GM12878 (cell line): ENCODE data around the gene WHAMM. TPM values are rescaled to one million over a fixed set of nuclear protein-coding genes. Genes with fewer than 3 reads are reported as not detected.

Source experiments
- ATAC-seq: fragments of 200-7000 bp; cut with Tn5 transposase; 3 replicates; pipeline ENCODE4 v1.9.1; 2020; ENCODE audit warnings: mild to moderate bottlenecking, moderate library complexity
- BruUV-seq: library from RNA; stranded (reverse); fragments of 400-500 nt; replicated peaks from 2 replicates; lab custom pipeline; 2021; lab: Mats Ljungman, UMichigan
- CTCF ChIA-PET: fragments of 300-600 bp; sonication (Branson Sonifier 250); formaldehyde crosslinking; extraction: SDS; loops from one replicate; lab custom pipeline; 2021; ENCODE audit warnings: inconsistent platforms; lab: Yijun Ruan, JAX
- POLR2A ChIA-PET: fragments of 350-600 bp; formaldehyde crosslinking; extraction: SDS; loops from one replicate; lab custom pipeline; 2021; ENCODE audit warnings: inconsistent platforms; lab: Charles Lee
- RAD21 ChIA-PET: fragments of 300-600 bp; sonication (Branson Sonifier 250); formaldehyde crosslinking; loops from one replicate; lab custom pipeline; 2023; ENCODE audit warnings: antibody characterized with exemption; ENCODE audit not compliant: unreplicated experiment; lab: Charles Lee
- SMC1A ChIA-PET: fragments of 300-600 bp; sonication (Branson Sonifier 250); formaldehyde crosslinking; loops from one replicate; lab custom pipeline; 2023; ENCODE audit not compliant: unreplicated experiment, uncharacterized antibody; lab: Charles Lee
- DNase-seq: peaks from one replicate; pipeline ENCODE4 v3.0.0-alpha.2; 2011; ENCODE audit warnings: low read depth, low spot score
- FAIRE-seq: peaks from 3 replicates; lab custom pipeline; 2011; peaks lifted over from hg19 to GRCh38; lab: Jason Lieb, UNC
- H2AFZ ChIP-seq: 2 replicates; pipeline ENCODE4 v1.6.0; 2011; ENCODE audit warnings: low read depth, low read length, control low read depth; ENCODE audit not compliant: control insufficient read depth
- H3K27ac ChIP-seq: 2 replicates; pipeline ENCODE4 v1.5.1; 2011; ENCODE audit warnings: control low read depth; ENCODE audit not compliant: control insufficient read depth, insufficient read depth
- H3K27me3 ChIP-seq, 2 experiments: replicated peaks in 1 of 2; 2 replicates each; pipeline versions ENCODE4 v1.6.0 to v1.6.1; 2011; ENCODE audit warnings: low read length in 1 of 2; ENCODE audit not compliant: control insufficient read depth in 2 of 2, insufficient read depth in 2 of 2
- H3K36me3 ChIP-seq, 2 experiments: 2 replicates each; pipeline ENCODE4 v1.5.1; 2011; ENCODE audit warnings: low read length in 1 of 2; ENCODE audit not compliant: control insufficient read depth in 2 of 2, insufficient read depth in 2 of 2
- H3K4me1 ChIP-seq: 2 replicates; pipeline ENCODE4 v1.6.1; 2011; ENCODE audit warnings: mild to moderate bottlenecking, low read length, moderate library complexity, mixed read lengths; ENCODE audit not compliant: control insufficient read depth, insufficient read depth
- H3K4me2 ChIP-seq: 2 replicates; pipeline ENCODE4 v1.6.0; 2011; ENCODE audit warnings: control low read depth; ENCODE audit not compliant: control insufficient read depth, insufficient read depth
- H3K4me3 ChIP-seq: fragments of 200-600 bp; sonication (generic); 2 replicates; pipeline ENCODE4 v1.5.1; 2016
- H3K79me2 ChIP-seq: 2 replicates; pipeline ENCODE4 v1.6.0; 2011; ENCODE audit warnings: low read length; ENCODE audit not compliant: control insufficient read depth, insufficient read depth
- H3K9ac ChIP-seq: 2 replicates; pipeline ENCODE4 v1.8.0; 2011; ENCODE audit warnings: low read length, control low read depth, mixed read lengths; ENCODE audit not compliant: control insufficient read depth, insufficient read depth
- H3K9me3 ChIP-seq: replicated peaks from 3 replicates; pipeline ENCODE4 v1.5.1; 2011; ENCODE audit warnings: mild to moderate bottlenecking, low read length; ENCODE audit not compliant: control insufficient read depth, insufficient read depth
- H4K20me1 ChIP-seq: 2 replicates; pipeline ENCODE4 v1.6.0; 2011; ENCODE audit not compliant: control insufficient read depth, insufficient read depth
- ATF7 ChIP-seq: fragments of 450-650 bp; IDR thresholded peaks from 2 replicates; pipeline ENCODE4 v1.6.1; 2016; ENCODE audit warnings: low read depth, mild to moderate bottlenecking
- BCL11A ChIP-seq: IDR thresholded peaks from 2 replicates; pipeline ENCODE4 v1.6.1; 2011; ENCODE audit warnings: low read depth, low read length
- CBFB ChIP-seq: IDR thresholded peaks from 2 replicates; pipeline ENCODE4 v1.6.1; 2016; ENCODE audit warnings: antibody characterized with exemption, low read depth
- CBX5 ChIP-seq: sonication (generic); IDR thresholded peaks from 2 replicates; pipeline ENCODE4 v1.6.1; 2016; ENCODE audit warnings: low read depth, moderate library complexity, mild to moderate bottlenecking, inconsistent platforms
- CEBPB ChIP-seq, 2 experiments: fragments of 150-350 bp in 1 of 2; IDR thresholded peaks; 2 replicates each; pipeline ENCODE4 v1.6.1; 2012 to 2014; ENCODE audit warnings: low read depth in 2 of 2, low read length in 2 of 2, borderline replicate concordance in 1 of 2, inconsistent platforms in 1 of 2
- CHD4 ChIP-seq: fragments of 200-600 bp; sonication (generic); IDR thresholded peaks from 2 replicates; pipeline ENCODE4 v1.6.1; 2016; ENCODE audit warnings: mild to moderate bottlenecking
- ESRRA ChIP-seq: IDR thresholded peaks from 2 replicates; pipeline ENCODE4 v1.6.1; 2012; ENCODE audit warnings: mild to moderate bottlenecking, low read length, improper control_type of control experiment
- HDAC2 ChIP-seq: fragments of 200-600 bp; sonication (generic); IDR thresholded peaks from 2 replicates; pipeline ENCODE4 v1.6.1; 2017
- JUNB ChIP-seq: IDR thresholded peaks from 2 replicates; pipeline ENCODE4 v1.6.1; 2016; ENCODE audit warnings: antibody characterized with exemption, mild to moderate bottlenecking
- MEF2B ChIP-seq: fragments of 450-650 bp; IDR thresholded peaks from 2 replicates; pipeline ENCODE4 v1.6.1; 2018; ENCODE audit warnings: mild to moderate bottlenecking, moderate library complexity; ENCODE audit not compliant: partially characterized antibody, poor library complexity, severe bottlenecking
- NBN ChIP-seq: fragments of 450-650 bp; IDR thresholded peaks from 2 replicates; pipeline ENCODE4 v1.6.1; 2016
- NFIC ChIP-seq: IDR thresholded peaks from 2 replicates; pipeline ENCODE4 v1.6.1; 2012; ENCODE audit warnings: low read depth, mild to moderate bottlenecking, inconsistent platforms, low read length, moderate library complexity
- NFYB ChIP-seq: IDR thresholded peaks from 2 replicates; pipeline ENCODE4 v1.6.1; 2011; ENCODE audit warnings: low read depth, mild to moderate bottlenecking, low read length, improper control_type of control experiment, moderate library complexity; ENCODE audit not compliant: insufficient read depth
- NR2F1 ChIP-seq: fragments of 450-650 bp; conservative IDR thresholded peaks from 2 replicates; pipeline ENCODE4 v1.6.1; 2017; ENCODE audit warnings: mild to moderate bottlenecking
- PML ChIP-seq: IDR thresholded peaks from 2 replicates; pipeline ENCODE4 v1.6.1; 2012; ENCODE audit warnings: low read length, inconsistent platforms
- POLR2AphosphoS5 ChIP-seq: IDR thresholded peaks from 2 replicates; pipeline ENCODE4 v1.6.1; 2011; ENCODE audit warnings: mild to moderate bottlenecking, low read length, inconsistent platforms
- SRF ChIP-seq, 2 experiments: IDR thresholded peaks; 2 replicates each; pipeline ENCODE4 v1.6.1; 2011; ENCODE audit warnings: low read depth in 2 of 2, low read length in 2 of 2, mild to moderate bottlenecking in 1 of 2, moderate library complexity in 1 of 2
- WGBS: methylation state at CpG from one replicate; pipeline ENCODE4 v1.1.6; 2016; ENCODE audit warnings: low lambda C conversion rate; ENCODE audit not compliant: insufficient replicate concordance, insufficient coverage; ENCODE audit errors: missing lambda C conversion rate; 5-methylcytosine and 5-hydroxymethylcytosine counted together
- in situ Hi-C: fragments of 300-500 bp; cut with MboI; formaldehyde crosslinking; loops from 9 replicates; pipeline ENCODE4 v1.14.3; 2018; ENCODE audit warnings: mixed read lengths
- intact Hi-C: fragments of 100-400 bp; cut with micrococcal nuclease; formaldehyde crosslinking; loops from one replicate; pipeline ENCODE4 v1.14.2; 2022; ENCODE audit not compliant: unreplicated experiment
- polyA plus RNA-seq, 11 experiments: library from polyadenylated mRNA; depleted of rRNA in 4 of 11; unstranded in 6 of 11; stranded (reverse) in 5 of 11; fragments of >200 nt; fragmentation: Nextera tagmentation in 4 of 11; fragmentation: Illumina TruSeq in 1 of 11; extraction: Ambion mirVana in 4 of 11; extraction: Trizol in 1 of 11; gene quantifications; 1 replicate in 1 of 11; 2 replicates in 10 of 11; pipeline versions ENCODE4 v1.2.1 to v1.2.3, GENCODE V29; 2011 to 2016; ENCODE audit warnings: inconsistent platforms in 2 of 11, missing spikeins in 2 of 11, low read depth in 1 of 11
- total RNA-seq, 4 experiments: library from RNA; depleted of rRNA in 3 of 4; stranded (reverse); fragments of >200 nt in 3 of 4; fragmentation: Illumina TruSeq in 1 of 4; extraction: Trizol in 1 of 4; gene quantifications; 2 replicates each; pipeline versions ENCODE4 v1.2.1 to v1.2.3, GENCODE V29; 2013 to 2021
- TF ChIP-seq, protein P1 (sequence below): fragments of 450-650 bp; IDR thresholded peaks from 2 replicates; pipeline ENCODE4 v1.6.1; 2014; ENCODE audit warnings: mild to moderate bottlenecking
- TF ChIP-seq, protein P2 (sequence below): fragments of 450-650 bp; IDR thresholded peaks from 2 replicates; pipeline ENCODE4 v1.6.1; 2018; ENCODE audit warnings: mild to moderate bottlenecking, low read depth, moderate library complexity; ENCODE audit not compliant: partially characterized antibody

Gene WHAMM
- total and polyA plus RNA-seq, 10 of the 15 experiments (the other 5 are each of a cell fraction or from before 2014, with no cell fraction given) = 0.87 to 6.7 (median 2.5) TPM

DNA sequence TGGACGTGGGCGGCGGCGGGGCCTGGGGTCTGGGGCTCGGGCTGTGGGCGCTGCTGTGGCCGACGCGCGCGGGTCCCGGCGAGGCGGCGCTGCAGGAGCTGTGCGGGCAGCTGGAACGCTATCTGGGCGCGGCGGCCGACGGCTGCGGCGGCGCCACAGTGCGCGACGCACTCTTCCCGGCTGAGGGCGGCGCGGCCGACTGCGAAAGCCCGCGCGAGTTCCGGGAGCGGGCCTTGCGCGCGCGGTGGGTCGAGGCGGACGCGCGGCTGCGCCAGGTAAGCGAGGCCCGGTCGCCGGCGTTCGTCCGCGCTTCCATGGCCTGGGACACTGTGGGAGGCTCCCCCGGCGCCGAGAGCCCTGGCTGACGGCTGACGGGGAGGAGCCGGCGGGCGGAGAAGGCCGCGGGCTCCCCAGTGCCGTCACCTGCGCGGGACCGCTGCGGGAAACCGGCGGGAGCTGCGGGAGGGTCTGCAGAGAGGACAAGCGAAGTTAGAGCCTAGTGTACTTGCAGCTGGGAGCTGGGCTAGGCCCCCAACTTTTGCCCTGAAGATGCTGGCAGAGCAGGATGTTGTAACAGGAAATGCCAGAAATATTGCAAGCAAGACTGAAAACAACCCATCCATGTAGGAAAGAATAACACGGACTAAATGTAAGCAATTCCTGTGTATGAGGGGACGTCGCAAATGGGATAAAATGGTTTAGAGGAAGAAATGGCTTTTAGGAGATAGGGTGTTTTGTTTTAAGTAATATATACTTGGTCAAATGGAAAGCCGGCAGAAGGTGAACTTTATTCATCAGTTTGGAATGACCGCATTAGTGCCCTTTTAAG lies 847 bp downstream of the WHAMM start (continued):
- TF ChIP-seq, protein P1, sequence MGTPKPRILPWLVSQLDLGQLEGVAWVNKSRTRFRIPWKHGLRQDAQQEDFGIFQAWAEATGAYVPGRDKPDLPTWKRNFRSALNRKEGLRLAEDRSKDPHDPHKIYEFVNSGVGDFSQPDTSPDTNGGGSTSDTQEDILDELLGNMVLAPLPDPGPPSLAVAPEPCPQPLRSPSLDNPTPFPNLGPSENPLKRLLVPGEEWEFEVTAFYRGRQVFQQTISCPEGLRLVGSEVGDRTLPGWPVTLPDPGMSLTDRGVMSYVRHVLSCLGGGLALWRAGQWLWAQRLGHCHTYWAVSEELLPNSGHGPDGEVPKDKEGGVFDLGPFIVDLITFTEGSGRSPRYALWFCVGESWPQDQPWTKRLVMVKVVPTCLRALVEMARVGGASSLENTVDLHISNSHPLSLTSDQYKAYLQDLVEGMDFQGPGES = no peak
- no peak for TF ChIP-seq CBFB

DNA sequence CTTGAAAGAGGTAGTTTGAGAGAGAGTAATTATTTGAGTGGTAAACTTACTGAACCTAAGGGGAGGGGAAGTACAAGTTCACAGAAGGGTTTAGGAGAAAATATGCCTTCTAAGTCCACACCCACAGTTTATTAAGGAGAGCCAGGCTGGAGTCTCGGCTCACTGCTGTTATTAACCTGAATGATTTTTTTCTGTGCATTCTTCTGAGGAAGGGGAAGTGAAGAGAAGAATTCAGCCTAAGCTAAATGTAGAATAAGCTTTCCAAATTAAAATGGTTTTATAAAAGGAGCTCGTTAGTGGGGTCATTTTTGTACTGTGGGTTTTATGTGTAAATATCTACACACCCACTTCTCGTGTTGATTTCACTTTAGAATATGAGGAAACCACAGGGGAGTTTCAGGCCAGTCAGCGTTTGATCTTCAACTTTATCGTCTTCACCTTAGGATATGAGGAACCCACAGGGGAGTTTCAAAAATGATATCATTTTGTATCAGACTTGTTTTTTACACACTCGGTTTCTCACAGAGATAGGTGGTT lies 1.5 kb downstream of the WHAMM start:
- FAIRE-seq = no peak
- peak overlapping the region; percentile 88 for H3K9ac ChIP-seq
- H2AFZ ChIP-seq = no peak overlapping the region
- no peaks in the 10 kb centered on the region for H3K27me3 ChIP-seq
- intact Hi-C loops = loop anchor here (1.0 to 10.0 kb wide), 4 partner anchors 21 to 394 kb away; partner anchors contain the start of genes HDGFL3 and RAMAC
- H3K27ac ChIP-seq = peak overlapping the region; percentile 94
- peak overlapping the region; percentile 77 for H3K4me3 ChIP-seq
- TSS peak; percentile 75 for BruUV-seq
- peaks cover 0 to 14% of the 10 kb centered on the region in 2 experiments; a peak in 2 of 4 replicates for H3K36me3 ChIP-seq
- ATAC-seq = peak; percentile 10
- SMC1A ChIA-PET = interaction anchor here (0.9 to 6.3 kb wide), 11 partner anchors 17 to 280 kb away, joined by 3 to 39 read pairs (median 4); no protein-coding TSS in a partner anchor
- POLR2A ChIA-PET = interaction anchor here (1.4 to 2.6 kb wide), 4 partner anchors 22 to 174 kb away, joined by 5 to 20 read pairs (median 9); partner anchors contain the start of gene RAMAC
- peaks cover 33% of the 10 kb centered on the region for H3K79me2 ChIP-seq
- no peaks in the 10 kb centered on the region for H3K9me3 ChIP-seq
- no peaks in the 10 kb centered on the region for H4K20me1 ChIP-seq
- peak; percentile 45 for DNase-seq
- WGBS = 1% methylated on average over 6 of the region's 6 CpGs
- CTCF ChIA-PET = interaction anchor here (0.8 to 2.6 kb wide), 10 partner anchors 21 to 280 kb away, joined by 3 to 12 read pairs (median 5); partner anchors contain the start of gene C15orf40
- RAD21 ChIA-PET = interaction anchor here (1.0 to 3.1 kb wide), 8 partner anchors 9 to 175 kb away, joined by 3 to 20 read pairs (median 7); partner anchors contain the start of gene RAMAC
- H3K4me2 ChIP-seq = peak overlapping the region; percentile 39
- H3K4me1 ChIP-seq = peaks cover 23% of the 10 kb centered on the region
- in situ Hi-C loops = no loop called here
- TF ChIP-seq CBX5 = no peak
- peak; percentile 71 for TF ChIP-seq NR2F1
- TF ChIP-seq ATF7 = peak; percentile 92
- no peak for TF ChIP-seq CHD4
- peak in 1 of 2 experiments; percentile 78; a peak in 1 of 4 replicates for TF ChIP-seq CEBPB (IDR thresholded peaks at IDR 0.05; ENCODE audit: borderline replicate concordance in 1 of 2, low read depth in 2 of 2, low read length in 2 of 2)
- TF ChIP-seq NBN = 0 out of 2 replicates have a peak, but pooled peaks have one; percentile 39
- no peak for TF ChIP-seq HDAC2
- no peak for TF ChIP-seq PML
- no peak for TF ChIP-seq ESRRA
- TF ChIP-seq POLR2AphosphoS5 = 0 out of 2 replicates have a peak, but pooled peaks have one; percentile 5
- TF ChIP-seq, protein P2, sequence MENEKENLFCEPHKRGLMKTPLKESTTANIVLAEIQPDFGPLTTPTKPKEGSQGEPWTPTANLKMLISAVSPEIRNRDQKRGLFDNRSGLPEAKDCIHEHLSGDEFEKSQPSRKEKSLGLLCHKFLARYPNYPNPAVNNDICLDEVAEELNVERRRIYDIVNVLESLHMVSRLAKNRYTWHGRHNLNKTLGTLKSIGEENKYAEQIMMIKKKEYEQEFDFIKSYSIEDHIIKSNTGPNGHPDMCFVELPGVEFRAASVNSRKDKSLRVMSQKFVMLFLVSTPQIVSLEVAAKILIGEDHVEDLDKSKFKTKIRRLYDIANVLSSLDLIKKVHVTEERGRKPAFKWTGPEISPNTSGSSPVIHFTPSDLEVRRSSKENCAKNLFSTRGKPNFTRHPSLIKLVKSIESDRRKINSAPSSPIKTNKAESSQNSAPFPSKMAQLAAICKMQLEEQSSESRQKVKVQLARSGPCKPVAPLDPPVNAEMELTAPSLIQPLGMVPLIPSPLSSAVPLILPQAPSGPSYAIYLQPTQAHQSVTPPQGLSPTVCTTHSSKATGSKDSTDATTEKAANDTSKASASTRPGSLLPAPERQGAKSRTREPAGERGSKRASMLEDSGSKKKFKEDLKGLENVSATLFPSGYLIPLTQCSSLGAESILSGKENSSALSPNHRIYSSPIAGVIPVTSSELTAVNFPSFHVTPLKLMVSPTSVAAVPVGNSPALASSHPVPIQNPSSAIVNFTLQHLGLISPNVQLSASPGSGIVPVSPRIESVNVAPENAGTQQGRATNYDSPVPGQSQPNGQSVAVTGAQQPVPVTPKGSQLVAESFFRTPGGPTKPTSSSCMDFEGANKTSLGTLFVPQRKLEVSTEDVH = peak; percentile 31
- TF ChIP-seq BCL11A = peak; percentile 45; the same call in 1 of the 2 replicates
- TF ChIP-seq NFIC = peak; percentile 93
- peak; percentile 83 for TF ChIP-seq MEF2B
- peak; percentile 54 for TF ChIP-seq JUNB
- no peak for TF ChIP-seq SRF (IDR thresholded peaks at IDR 0.05; ENCODE audit: low read depth in 2 of 2, low read length in 2 of 2)
- no peak for TF ChIP-seq NFYB
